Muscle layer of colon (tissue), 2 donors: Measurements from ENCODE around the gene ENAH.

Source experiments
- H3K27ac ChIP-seq: one replicate; pipeline ENCODE4 v1.7.0; 2013; ENCODE audit warnings: low read depth, mild to moderate bottlenecking, low read length, moderate library complexity
- H3K27me3 ChIP-seq, 2 donors: one replicate each; pipeline ENCODE4 v1.7.0; 2013; ENCODE audit warnings: low read length in 2 of 2, mild to moderate bottlenecking in 2 of 2; ENCODE audit not compliant: insufficient read depth in 2 of 2, control insufficient read depth in 1 of 2
- H3K36me3 ChIP-seq: one replicate; pipeline ENCODE4 v1.7.0; 2013; ENCODE audit warnings: mild to moderate bottlenecking, low read length; ENCODE audit not compliant: insufficient read depth
- H3K4me1 ChIP-seq: one replicate; pipeline ENCODE4 v1.7.0; 2013; ENCODE audit warnings: mild to moderate bottlenecking, low read length; ENCODE audit not compliant: insufficient read depth
- H3K4me3 ChIP-seq, 2 donors: one replicate each; pipeline ENCODE4 v1.7.0; 2013; ENCODE audit warnings: low read length in 2 of 2, low read depth in 1 of 2, mild to moderate bottlenecking in 1 of 2, moderate library complexity in 1 of 2
- H3K9ac ChIP-seq: one replicate; pipeline ENCODE4 v1.7.0; 2013; ENCODE audit warnings: low read length
- H3K9me3 ChIP-seq: one replicate; pipeline ENCODE4 v1.7.0; 2013; ENCODE audit warnings: mild to moderate bottlenecking, low read length
- donor health status: abdominal sarcoma.
- donor health status: Adenocarcinoma of cecum.

ENAH gene

DNA sequence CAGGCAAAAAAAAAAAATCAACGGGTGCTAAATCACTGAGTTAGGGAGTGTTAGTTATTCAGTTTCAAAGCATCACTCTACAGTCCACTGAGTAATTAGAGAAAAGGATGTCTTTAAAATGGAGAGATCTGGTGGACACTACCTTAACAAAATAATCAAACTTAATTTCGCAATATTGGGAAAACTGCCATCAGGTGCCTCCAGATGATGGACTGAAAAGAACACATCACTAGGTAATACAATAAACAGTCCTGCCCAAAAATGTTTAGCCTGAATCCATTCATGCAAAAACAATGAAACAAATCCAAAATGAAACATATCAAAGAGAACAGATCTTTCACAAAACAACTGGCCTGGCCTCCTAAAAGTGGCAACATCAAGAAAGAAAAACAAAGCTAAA lies 54.1 kb downstream of the ENAH start:
- no peak overlapping the region for H3K9ac ChIP-seq
- no peaks in the 10 kb centered on the region for H3K27me3 ChIP-seq
- no peaks in the 10 kb centered on the region for H3K9me3 ChIP-seq
- H3K27ac ChIP-seq: no peak overlapping the region
- no peak overlapping the region for H3K4me3 ChIP-seq
- H3K4me1 ChIP-seq: peaks cover 35% of the 10 kb centered on the region
- no peaks in the 10 kb centered on the region for H3K36me3 ChIP-seq

GRCh38 chr1:225597926-225598575 lies 54.9 kb downstream of the ENAH start:
- no peaks in the 10 kb centered on the region for H3K36me3 ChIP-seq
- H3K9me3 ChIP-seq: no peaks in the 10 kb centered on the region
- H3K4me3 ChIP-seq: no peak overlapping the region
- no peak overlapping the region for H3K9ac ChIP-seq
- no peaks in the 10 kb centered on the region for H3K27me3 ChIP-seq
- H3K4me1 ChIP-seq: peaks cover 36% of the 10 kb centered on the region
- no peak overlapping the region for H3K27ac ChIP-seq

DNA sequence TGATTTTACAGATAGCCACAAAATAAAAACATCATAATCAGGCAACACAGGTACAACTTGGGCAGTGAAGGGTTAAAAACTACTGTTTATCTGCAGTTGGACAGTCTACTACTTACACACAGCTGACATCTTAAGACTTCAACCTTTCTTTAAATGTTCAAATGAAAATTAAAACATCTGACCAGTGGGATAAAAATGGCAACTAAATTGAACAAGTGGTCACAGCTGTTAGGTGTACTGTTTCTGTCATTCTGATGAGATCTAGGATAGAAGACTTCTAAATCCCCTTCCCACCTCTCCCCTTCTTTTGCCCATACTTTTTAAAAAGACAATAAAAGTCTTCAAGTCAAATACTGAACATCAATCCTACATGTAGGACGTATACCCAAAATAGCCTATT lies 56.2 kb downstream of the ENAH start:
- Histone ChIP-seq H3K27me3 (no peaks in the 10 kb centered on the region), H3K9me3 (no peaks in the 10 kb centered on the region), H3K9ac (no peak overlapping the region), H3K36me3 (no peaks in the 10 kb centered on the region), H3K4me1 (peaks cover 48% of the 10 kb centered on the region), H3K4me3 (no peak overlapping the region), H3K27ac (no peak overlapping the region)

GRCh38 chr1:225595974-225596551 lies 56.9 kb downstream of the ENAH start:
- Histone ChIP-seq H3K4me3 (no peak overlapping the region), H3K36me3 (no peaks in the 10 kb centered on the region), H3K4me1 (peaks cover 49% of the 10 kb centered on the region), H3K9me3 (no peaks in the 10 kb centered on the region), H3K27ac (no peak overlapping the region), H3K27me3 (no peaks in the 10 kb centered on the region), H3K9ac (no peak overlapping the region)

- Histone ChIP-seq H3K36me3 (no peaks in the 10 kb centered on the region), H3K9ac (no peak overlapping the region), H3K27ac (no peak overlapping the region), H3K4me1 (peaks cover 49% of the 10 kb centered on the region), H3K4me3 (no peak overlapping the region), H3K27me3 (no peaks in the 10 kb centered on the region), H3K9me3 (no peaks in the 10 kb centered on the region)
These were observed 57.5 kb downstream of the ENAH start for GRCh38 chr1:225595452-225595851.

DNA sequence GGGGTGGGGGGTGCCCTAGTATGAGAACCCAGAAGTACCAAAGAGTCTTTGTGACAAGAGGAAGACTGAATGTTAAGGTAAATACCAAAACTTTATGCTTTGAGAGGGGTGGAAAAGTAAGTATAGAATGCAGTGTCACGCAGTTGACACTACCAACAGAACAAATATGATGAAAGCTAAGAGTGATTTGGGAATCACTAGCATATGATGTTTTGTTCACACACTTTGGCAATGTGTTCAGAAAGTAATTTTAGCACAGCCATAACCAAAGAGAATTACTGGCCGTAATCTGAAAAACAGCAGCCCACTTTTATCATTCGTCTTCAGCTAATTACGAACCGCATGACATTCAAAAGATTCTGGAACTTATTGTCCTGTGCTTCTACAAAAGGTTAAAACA lies 59.5 kb downstream of the ENAH start:
- Histone ChIP-seq H3K27ac (no peak overlapping the region), H3K36me3 (no peaks in the 10 kb centered on the region), H3K27me3 (no peaks in the 10 kb centered on the region), H3K9ac (no peak overlapping the region), H3K4me3 (no peak overlapping the region), H3K9me3 (no peaks in the 10 kb centered on the region), H3K4me1 (peaks cover 49% of the 10 kb centered on the region)

GRCh38 chr1:225592362-225593025 lies 60.4 kb downstream of the ENAH start:
- H3K27me3 ChIP-seq: no peaks in the 10 kb centered on the region
- no peaks in the 10 kb centered on the region for H3K9me3 ChIP-seq
- peak overlapping the region; percentile 32 for H3K27ac ChIP-seq
- no peaks in the 10 kb centered on the region for H3K36me3 ChIP-seq
- no peak overlapping the region for H3K9ac ChIP-seq
- H3K4me1 ChIP-seq: peaks cover 49% of the 10 kb centered on the region
- no peak overlapping the region for H3K4me3 ChIP-seq

GRCh38 chr1:225587310-225587709 lies 65.6 kb downstream of the ENAH start:
- Histone ChIP-seq H3K36me3 (no peaks in the 10 kb centered on the region), H3K9me3 (no peaks in the 10 kb centered on the region), H3K27ac (no peak overlapping the region), H3K27me3 (no peaks in the 10 kb centered on the region), H3K4me1 (peaks cover 9% of the 10 kb centered on the region), H3K4me3 (no peak overlapping the region), H3K9ac (no peak overlapping the region)

DNA sequence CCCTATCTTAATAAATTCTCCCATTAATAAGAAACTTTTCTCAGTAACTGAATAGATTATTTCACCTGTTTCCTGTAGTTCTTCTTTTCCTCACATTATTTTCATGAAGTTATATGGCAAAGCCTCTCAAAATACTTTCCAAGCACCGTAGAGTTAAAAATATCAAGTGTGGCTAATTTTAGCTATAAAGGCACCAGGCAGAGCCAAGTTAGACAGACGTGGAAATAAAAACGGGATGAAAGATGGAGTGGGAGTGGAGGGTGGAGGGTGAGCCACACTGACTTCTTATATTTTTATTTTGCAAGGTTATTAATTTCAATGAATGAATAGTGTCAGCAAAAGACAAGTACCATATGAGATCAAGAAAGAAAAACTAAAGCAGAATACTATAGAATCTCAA lies 71.7 kb downstream of the ENAH start:
- Histone ChIP-seq H3K4me3 (no peak overlapping the region), H3K27ac (no peak overlapping the region), H3K9me3 (no peaks in the 10 kb centered on the region), H3K36me3 (no peaks in the 10 kb centered on the region), H3K4me1 (peaks cover 37% of the 10 kb centered on the region), H3K9ac (no peak overlapping the region), H3K27me3 (no peaks in the 10 kb centered on the region)

DNA sequence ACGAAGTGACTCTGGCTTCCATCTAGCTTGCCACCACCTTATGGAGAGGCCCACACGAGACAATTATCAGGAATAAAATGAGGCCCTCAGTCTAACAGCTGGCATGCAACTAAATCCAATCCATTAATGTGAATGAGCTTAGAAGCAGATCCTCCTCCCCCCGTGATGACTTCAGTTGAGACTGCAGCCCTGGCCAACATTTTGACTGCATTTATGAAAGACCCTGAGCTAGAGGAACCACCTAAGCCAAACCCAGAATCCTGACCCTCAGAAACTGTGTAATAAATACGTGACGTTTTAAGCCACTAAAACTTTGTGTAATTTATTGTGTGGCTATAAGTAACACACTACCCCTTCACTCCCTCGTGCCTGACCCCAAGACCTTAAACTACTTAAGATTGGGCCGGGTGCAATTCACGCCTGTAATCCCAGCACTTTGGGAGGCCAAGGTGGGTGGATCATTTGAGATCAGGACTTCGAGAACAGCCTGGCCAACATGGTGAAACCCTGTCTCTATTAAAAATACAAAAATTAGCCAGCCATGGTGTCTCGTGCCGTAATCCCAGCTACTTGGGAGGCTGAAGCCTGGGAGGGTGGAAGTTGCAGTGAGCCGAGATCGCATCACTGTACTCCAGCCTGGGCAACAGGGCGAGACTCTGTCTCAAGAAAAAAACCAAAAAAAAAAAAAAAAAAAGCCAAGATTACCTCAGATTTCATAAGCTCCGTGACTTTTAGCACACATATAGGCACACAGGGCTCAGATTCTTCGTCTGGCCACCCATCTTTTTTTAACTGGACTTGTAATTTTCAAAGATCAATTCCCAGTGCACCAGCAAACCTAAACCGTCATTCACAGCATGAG lies 72.5 kb downstream of the ENAH start:
- Histone ChIP-seq H3K27ac (peak overlapping the region; percentile 14), H3K4me1 (peaks cover 37% of the 10 kb centered on the region), H3K36me3 (no peaks in the 10 kb centered on the region), H3K4me3 (no peak overlapping the region), H3K9me3 (no peaks in the 10 kb centered on the region), H3K27me3 (no peaks in the 10 kb centered on the region), H3K9ac (no peak overlapping the region)

GRCh38 chr1:225578251-225578977 lies 74.5 kb downstream of the ENAH start:
- peaks cover 37% of the 10 kb centered on the region for H3K4me1 ChIP-seq

More at GRCh38 chr1:225578251-225578977, 74.5 kb downstream of the ENAH start:
- no peak overlapping the region for H3K9ac ChIP-seq
- no peaks in the 10 kb centered on the region for H3K9me3 ChIP-seq
- no peak overlapping the region for H3K4me3 ChIP-seq
- no peak overlapping the region for H3K27ac ChIP-seq
- no peaks in the 10 kb centered on the region for H3K27me3 ChIP-seq
- H3K36me3 ChIP-seq: no peaks in the 10 kb centered on the region
